ENCODE data around the gene PSD.

PSD gene

GRCh38 chr10:102358712-102359382 lies 59.7 kb downstream of the PSD start:
- no peak overlapping the region for H3K27ac ChIP-seq
- TF ChIP-seq CTCF (IDR thresholded peaks at IDR 0.05) (no peak), ZFX (IDR thresholded peaks at IDR 0.05; ENCODE audit: borderline replicate concordance) (no peak)

GRCh38 chr10:102354451-102354850 lies 64.1 kb downstream of the PSD start:
- no peak for TF ChIP-seq CTCF (IDR thresholded peaks at IDR 0.05)
- no peak for TF ChIP-seq ZFX (IDR thresholded peaks at IDR 0.05; ENCODE audit: borderline replicate concordance)
- no peak overlapping the region for H3K27ac ChIP-seq
